ENCODE measurements around the gene METTL13. TPM values are rescaled to one million over a fixed set of nuclear protein-coding genes. Genes with fewer than 3 reads are reported as not detected.

METTL13 gene
- total and polyA plus RNA-seq, 8 donors: 5.2 to 16.6 (median 9.9) TPM

DNA sequence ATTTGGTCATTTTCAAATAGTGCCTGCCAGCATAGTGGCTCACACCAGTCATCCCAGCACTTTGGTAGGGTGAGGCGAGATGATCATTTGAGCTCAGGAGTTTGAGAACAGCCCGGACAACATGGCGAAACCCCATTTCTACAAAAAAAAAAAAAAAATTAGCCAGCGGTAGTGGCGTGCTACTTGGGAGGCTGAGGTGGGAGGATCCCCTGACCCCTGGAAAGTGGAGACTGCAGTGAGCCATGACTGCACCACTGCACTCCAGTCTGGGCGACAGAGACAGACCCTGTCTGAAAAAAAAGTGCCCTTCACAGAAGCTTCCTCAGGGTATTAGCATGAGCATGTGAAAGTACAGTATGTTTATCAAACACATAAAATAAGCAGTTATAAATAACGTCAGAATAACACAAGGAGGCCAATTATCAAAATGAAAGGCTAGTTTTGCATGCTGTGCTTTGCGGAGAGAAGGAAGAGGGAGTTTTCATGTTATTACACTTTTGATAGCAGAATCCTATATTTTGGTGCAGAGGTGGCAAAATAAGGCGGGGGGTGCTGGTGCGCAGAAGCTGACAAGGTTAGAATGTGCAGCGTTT, 781 bp upstream of the METTL13 start:
- H3K4me3 ChIP-seq: peak overlapping the region; percentile 16 to 79 (median 40)
- peaks cover 4 to 19% (median 5%) of the 10 kb centered on the region in 3 donors for H3K4me1 ChIP-seq
- ATAC-seq (peak in 2 of 4 donors; percentile 1 to 2), FAIRE-seq (no peak), DNase-seq (peak in 1 of 6 donors; percentile 17)
- intact Hi-C loops (cut with DNase I): no loop called here
- H3K36me3 ChIP-seq: peaks cover 0 to 3% (median 3%) of the 10 kb centered on the region in 3 donors
- H3K27me3 ChIP-seq: no peaks in the 10 kb centered on the region
- 41 to 42% methylated on average over 11 of the region's 11 CpGs for WGBS, 2 donors
- H3K27ac ChIP-seq: peak overlapping the region; percentile 63 to 82 (median 72)
- TF ChIP-seq, protein P1, sequence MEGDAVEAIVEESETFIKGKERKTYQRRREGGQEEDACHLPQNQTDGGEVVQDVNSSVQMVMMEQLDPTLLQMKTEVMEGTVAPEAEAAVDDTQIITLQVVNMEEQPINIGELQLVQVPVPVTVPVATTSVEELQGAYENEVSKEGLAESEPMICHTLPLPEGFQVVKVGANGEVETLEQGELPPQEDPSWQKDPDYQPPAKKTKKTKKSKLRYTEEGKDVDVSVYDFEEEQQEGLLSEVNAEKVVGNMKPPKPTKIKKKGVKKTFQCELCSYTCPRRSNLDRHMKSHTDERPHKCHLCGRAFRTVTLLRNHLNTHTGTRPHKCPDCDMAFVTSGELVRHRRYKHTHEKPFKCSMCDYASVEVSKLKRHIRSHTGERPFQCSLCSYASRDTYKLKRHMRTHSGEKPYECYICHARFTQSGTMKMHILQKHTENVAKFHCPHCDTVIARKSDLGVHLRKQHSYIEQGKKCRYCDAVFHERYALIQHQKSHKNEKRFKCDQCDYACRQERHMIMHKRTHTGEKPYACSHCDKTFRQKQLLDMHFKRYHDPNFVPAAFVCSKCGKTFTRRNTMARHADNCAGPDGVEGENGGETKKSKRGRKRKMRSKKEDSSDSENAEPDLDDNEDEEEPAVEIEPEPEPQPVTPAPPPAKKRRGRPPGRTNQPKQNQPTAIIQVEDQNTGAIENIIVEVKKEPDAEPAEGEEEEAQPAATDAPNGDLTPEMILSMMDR (IDR thresholded peaks at IDR 0.05): no peak
- no peaks in the 10 kb centered on the region for H3K9me3 ChIP-seq

DNA sequence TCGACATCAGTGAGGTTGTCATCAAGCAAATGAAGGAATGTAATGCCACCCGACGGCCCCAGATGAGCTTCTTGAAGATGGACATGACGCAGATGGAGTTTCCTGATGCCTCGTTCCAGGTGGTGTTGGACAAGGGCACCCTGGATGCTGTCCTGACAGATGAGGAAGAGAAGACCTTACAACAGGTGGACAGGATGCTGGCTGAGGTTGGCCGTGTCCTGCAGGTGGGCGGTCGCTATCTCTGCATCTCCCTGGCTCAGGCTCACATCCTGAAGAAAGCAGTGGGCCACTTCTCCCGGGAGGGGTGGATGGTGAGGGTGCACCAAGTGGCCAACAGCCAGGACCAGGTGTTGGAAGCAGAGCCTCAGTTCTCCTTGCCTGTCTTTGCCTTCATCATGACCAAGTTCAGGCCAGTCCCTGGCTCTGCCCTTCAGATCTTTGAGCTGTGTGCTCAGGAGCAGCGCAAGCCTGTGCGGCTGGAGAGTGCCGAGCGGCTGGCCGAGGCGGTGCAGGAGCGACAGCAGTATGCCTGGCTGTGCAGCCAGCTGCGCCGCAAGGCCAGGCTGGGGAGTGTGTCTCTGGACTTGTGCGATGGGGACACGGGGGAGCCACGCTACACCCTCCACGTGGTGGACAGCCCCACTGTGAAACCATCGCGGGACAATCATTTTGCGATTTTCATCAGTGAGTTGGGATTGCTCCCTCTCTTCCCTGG, 2.5 kb downstream of the METTL13 start:
- TF ChIP-seq, protein P1 (IDR thresholded peaks at IDR 0.05): no peak
- FAIRE-seq (no peak), DNase-seq (peak in 1 of 6 donors; percentile 68), ATAC-seq (no peak)
- H3K4me1 ChIP-seq: peaks cover 4 to 19% (median 5%) of the 10 kb centered on the region in 3 donors
- H3K9me3 ChIP-seq: no peaks in the 10 kb centered on the region
- peaks cover 0 to 29% (median 12%) of the 10 kb centered on the region in 3 donors for H3K36me3 ChIP-seq
- H3K27ac ChIP-seq: no peak overlapping the region
- no peaks in the 10 kb centered on the region for H3K27me3 ChIP-seq
- no peak overlapping the region for H3K4me3 ChIP-seq
- intact Hi-C loops (cut with DNase I): no loop called here
- 92 to 93% methylated on average over 25 of the region's 25 CpGs for WGBS, 2 donors

DNA sequence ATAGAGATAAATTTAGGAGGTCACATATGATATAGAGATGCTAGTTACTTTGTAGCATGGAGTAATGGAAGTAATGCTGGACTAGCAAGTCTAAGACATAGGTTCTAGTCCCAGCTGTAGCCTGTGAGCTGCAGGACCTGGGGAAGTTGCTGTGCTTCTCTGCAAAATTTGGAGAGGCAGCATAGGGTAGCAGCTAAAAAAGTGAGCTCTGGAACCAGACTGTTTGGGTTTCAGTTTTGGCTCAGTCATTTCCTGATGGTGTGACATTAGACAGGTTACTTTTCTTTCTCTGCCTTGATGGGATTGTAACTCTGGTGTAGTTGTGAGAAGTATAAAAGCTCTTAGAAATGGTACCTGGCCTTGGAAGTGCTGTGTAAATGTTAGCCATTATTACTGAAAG, 3.3 kb downstream of the METTL13 start:
- H3K9me3 ChIP-seq: no peaks in the 10 kb centered on the region
- no peak for DNase-seq
- H3K27ac ChIP-seq: no peak overlapping the region
- TF ChIP-seq, protein P1 (IDR thresholded peaks at IDR 0.05): no peak
- H3K27me3 ChIP-seq: no peaks in the 10 kb centered on the region
- H3K36me3 ChIP-seq: peaks cover 0 to 32% (median 12%) of the 10 kb centered on the region in 3 donors
- H3K4me3 ChIP-seq: no peak overlapping the region
- no peak for FAIRE-seq
- intact Hi-C loops (cut with DNase I): no loop called here
- no peak for ATAC-seq
- H3K4me1 ChIP-seq: peaks cover 4 to 19% (median 5%) of the 10 kb centered on the region in 3 donors

DNA sequence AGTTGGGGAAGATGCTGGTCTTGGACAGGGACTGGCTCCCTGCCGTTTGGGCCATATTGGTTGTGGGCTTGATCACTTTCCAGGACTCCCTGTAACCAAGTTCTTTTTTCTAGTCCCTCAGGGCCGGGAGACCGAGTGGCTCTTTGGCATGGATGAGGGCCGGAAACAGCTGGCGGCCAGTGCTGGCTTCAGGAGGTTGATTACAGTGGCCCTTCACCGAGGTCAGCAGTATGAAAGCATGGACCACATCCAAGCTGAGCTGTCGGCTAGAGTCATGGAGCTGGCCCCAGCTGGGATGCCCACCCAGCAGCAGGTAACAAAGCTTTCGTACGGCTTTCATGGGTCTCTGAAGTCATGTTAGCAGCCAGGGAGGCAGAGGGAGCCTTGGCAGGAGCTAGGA, 4.3 kb downstream of the METTL13 start:
- intact Hi-C loops (cut with DNase I): no loop called here
- 79 to 89% methylated on average over 9 of the region's 9 CpGs for WGBS, 2 donors
- H3K4me1 ChIP-seq: peaks cover 4 to 19% (median 5%) of the 10 kb centered on the region in 3 donors
- no peaks in the 10 kb centered on the region for H3K27me3 ChIP-seq
- no peak overlapping the region for H3K4me3 ChIP-seq
- DNase-seq: peak in 1 of 6 donors; percentile 34
- FAIRE-seq: no peak
- peaks cover 0 to 42% (median 12%) of the 10 kb centered on the region in 3 donors for H3K36me3 ChIP-seq
- no peak overlapping the region for H3K27ac ChIP-seq
- no peak for ATAC-seq
- no peaks in the 10 kb centered on the region for H3K9me3 ChIP-seq
- TF ChIP-seq, protein P1 (IDR thresholded peaks at IDR 0.05): no peak

DNA sequence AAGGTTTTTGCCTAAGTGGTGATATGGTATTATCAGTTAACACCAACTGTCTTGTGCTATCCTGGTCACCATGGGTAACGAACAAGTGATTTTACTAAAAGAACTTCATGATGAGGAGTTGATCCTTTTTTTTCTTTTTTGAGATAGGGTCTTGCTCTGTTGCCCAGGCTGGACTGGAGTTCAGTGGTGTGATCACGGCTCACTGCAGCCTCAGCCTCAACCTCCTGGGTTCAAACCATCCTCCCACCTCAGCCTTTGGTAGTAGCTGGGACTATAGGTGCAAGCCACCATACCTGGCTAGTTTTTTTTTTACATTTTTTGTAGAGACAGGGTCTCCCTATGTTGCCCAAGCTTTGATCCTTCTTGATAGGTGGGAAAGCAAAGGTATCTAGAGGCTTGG, 5.1 kb downstream of the METTL13 start:
- ATAC-seq: no peak
- intact Hi-C loops (cut with DNase I): no loop called here
- H3K27ac ChIP-seq: no peak overlapping the region
- TF ChIP-seq, protein P1 (IDR thresholded peaks at IDR 0.05): no peak
- 92 to 96% methylated on average over 2 of the region's 2 CpGs for WGBS, 2 donors
- no peaks in the 10 kb centered on the region for H3K9me3 ChIP-seq
- H3K27me3 ChIP-seq: no peaks in the 10 kb centered on the region
- H3K36me3 ChIP-seq: peaks cover 0 to 45% (median 12%) of the 10 kb centered on the region in 3 donors
- no peak for DNase-seq
- H3K4me3 ChIP-seq: no peak overlapping the region
- H3K4me1 ChIP-seq: peaks cover 4 to 19% (median 5%) of the 10 kb centered on the region in 3 donors
- FAIRE-seq: no peak

All from pancreas (tissue), 10 donors.